Ovary (tissue), 3 donors: ENCODE results near the gene CTH.

Experiments
- CTCF ChIP-seq, 3 donors: fragments of 450-650 bp in 2 of 3; fragments of 200-600 bp in 1 of 3; IDR thresholded peaks; one replicate each; pipeline versions ENCODE4 v1.5.1 to v1.8.0; 2016 to 2022; ENCODE audit warnings: antibody characterized with exemption in 3 of 3, mild to moderate bottlenecking in 1 of 3
- EP300 ChIP-seq: sonication (generic); formaldehyde crosslinking; IDR thresholded peaks from one replicate; pipeline ENCODE4 v1.6.1; 2017; ENCODE audit warnings: antibody characterized with exemption
- POLR2A ChIP-seq: fragments of 450-650 bp; IDR thresholded peaks from one replicate; pipeline ENCODE4 v1.6.1; 2017; ENCODE audit warnings: antibody characterized with exemption, mild to moderate bottlenecking, moderate library complexity
- donor health status: DM: no; HTN: no; CAD: no.

- no peak for TF ChIP-seq CTCF (IDR thresholded peaks at IDR 0.05)
- no peak for TF ChIP-seq EP300
- no peak for TF ChIP-seq POLR2A
These were observed 18.2 kb downstream of the CTH start for GRCh38 chr1:70429219-70429618.
